OCI-LY7 (cell line): ENCODE results near the gene TAT.

Source experiments
- EZH2phosphoT487 ChIP-seq: fragments of 200-600 bp; sonication (generic); IDR thresholded peaks from 2 replicates; pipeline ENCODE4 v1.6.1; 2018; ENCODE audit warnings: low read depth, borderline replicate concordance, mild to moderate bottlenecking, mixed run types, antibody characterized with exemption, low read length, moderate library complexity, mixed read lengths
- TF ChIP-seq, protein P1 (sequence below): fragments of 200-600 bp; sonication (generic); conservative IDR thresholded peaks from 2 replicates; pipeline ENCODE4 v1.5.1; 2014; ENCODE audit warnings: mild to moderate bottlenecking, antibody characterized with exemption, low read length, moderate library complexity, mixed read lengths

DNA sequence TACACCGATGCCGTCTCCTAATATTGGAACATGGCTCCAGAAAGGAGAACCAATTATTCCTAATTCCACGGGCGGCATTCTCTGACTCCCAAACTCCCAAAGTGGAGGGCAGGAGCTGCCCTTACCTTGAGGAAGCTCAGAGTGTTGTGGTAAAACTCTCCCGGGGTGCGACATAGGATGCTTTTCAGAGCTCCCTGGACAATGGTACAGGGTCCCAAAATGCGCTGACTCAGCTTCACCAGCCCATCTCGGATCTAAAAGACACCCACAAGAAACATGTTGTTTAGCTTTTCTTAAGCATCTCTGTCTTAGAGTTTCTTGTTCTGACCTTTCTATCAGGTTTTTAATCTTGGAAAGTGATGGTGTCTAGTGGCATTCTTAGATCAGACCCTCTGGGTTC is 6.7 kb downstream of the TAT start:
- TF ChIP-seq, protein P1, sequence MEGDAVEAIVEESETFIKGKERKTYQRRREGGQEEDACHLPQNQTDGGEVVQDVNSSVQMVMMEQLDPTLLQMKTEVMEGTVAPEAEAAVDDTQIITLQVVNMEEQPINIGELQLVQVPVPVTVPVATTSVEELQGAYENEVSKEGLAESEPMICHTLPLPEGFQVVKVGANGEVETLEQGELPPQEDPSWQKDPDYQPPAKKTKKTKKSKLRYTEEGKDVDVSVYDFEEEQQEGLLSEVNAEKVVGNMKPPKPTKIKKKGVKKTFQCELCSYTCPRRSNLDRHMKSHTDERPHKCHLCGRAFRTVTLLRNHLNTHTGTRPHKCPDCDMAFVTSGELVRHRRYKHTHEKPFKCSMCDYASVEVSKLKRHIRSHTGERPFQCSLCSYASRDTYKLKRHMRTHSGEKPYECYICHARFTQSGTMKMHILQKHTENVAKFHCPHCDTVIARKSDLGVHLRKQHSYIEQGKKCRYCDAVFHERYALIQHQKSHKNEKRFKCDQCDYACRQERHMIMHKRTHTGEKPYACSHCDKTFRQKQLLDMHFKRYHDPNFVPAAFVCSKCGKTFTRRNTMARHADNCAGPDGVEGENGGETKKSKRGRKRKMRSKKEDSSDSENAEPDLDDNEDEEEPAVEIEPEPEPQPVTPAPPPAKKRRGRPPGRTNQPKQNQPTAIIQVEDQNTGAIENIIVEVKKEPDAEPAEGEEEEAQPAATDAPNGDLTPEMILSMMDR = no peak
- no peak for TF ChIP-seq EZH2phosphoT487
